H1 (cell line): ENCODE results near the gene OXNAD1. TPM values are rescaled to one million over a fixed set of nuclear protein-coding genes. Genes with fewer than 3 reads are reported as not detected.

Source experiments
- CTCF ChIA-PET: fragments of 300-600 bp; sonication (Branson Sonifier 250); formaldehyde crosslinking; loops from one replicate; lab custom pipeline; 2021; ENCODE audit not compliant: partially characterized antibody; lab: Charles Lee
- POLR2A ChIA-PET: fragments of 300-600 bp; sonication (Branson Sonifier 250); formaldehyde crosslinking; loops from one replicate; lab custom pipeline; 2021; ENCODE audit warnings: inconsistent platforms; ENCODE audit not compliant: partially characterized antibody; lab: Charles Lee
- DNase-seq, 2 experiments: peaks; one replicate each; pipeline versions ENCODE4 v3.0.0 to v3.0.0-alpha.2; 2010 to 2022; ENCODE audit warnings: low spot score in 2 of 2, low read depth in 1 of 2, mixed read lengths in 1 of 2
- FAIRE-seq: peaks from 2 replicates; lab custom pipeline; 2011; peaks lifted over from hg19 to GRCh38; lab: Jason Lieb, UNC
- H2AFZ ChIP-seq: 2 replicates; pipeline ENCODE4 v1.8.1; 2012; ENCODE audit warnings: low read length, inconsistent platforms
- H2AK5ac ChIP-seq: 2 replicates; pipeline ENCODE4 v1.6.1; 2013; ENCODE audit warnings: low read depth, low read length
- H2BK120ac ChIP-seq: replicated peaks from 2 replicates; pipeline ENCODE3; 2013; ENCODE audit warnings: low read depth, low read length, inconsistent platforms
- H2BK12ac ChIP-seq: 2 replicates; pipeline ENCODE4 v1.6.1; 2013; ENCODE audit warnings: low read depth, low read length
- H2BK15ac ChIP-seq: 2 replicates; pipeline ENCODE4 v1.6.1; 2013; ENCODE audit warnings: low read length
- H2BK20ac ChIP-seq: 2 replicates; pipeline ENCODE4 v1.6.1; 2013; ENCODE audit warnings: low read length
- H2BK5ac ChIP-seq: 2 replicates; pipeline ENCODE4 v1.6.1; 2013; ENCODE audit warnings: low read depth, low read length
- H3K14ac ChIP-seq: 2 replicates; pipeline ENCODE4 v1.6.1; 2013; ENCODE audit warnings: inconsistent platforms; ENCODE audit not compliant: insufficient read length
- H3K18ac ChIP-seq: 2 replicates; pipeline ENCODE4 v1.6.1; 2013; ENCODE audit warnings: low read length; ENCODE audit errors: extremely low read depth
- H3K23ac ChIP-seq: 2 replicates; pipeline ENCODE4 v1.6.1; 2013; ENCODE audit warnings: inconsistent platforms; ENCODE audit not compliant: insufficient read length
- H3K23me2 ChIP-seq: 2 replicates; pipeline ENCODE4 v1.6.1; 2013; ENCODE audit warnings: low read depth, low read length
- H3K27ac ChIP-seq: 2 replicates; pipeline ENCODE4 v1.6.1; 2011; ENCODE audit warnings: low read depth, low read length, inconsistent platforms
- H3K27me3 ChIP-seq, 4 experiments: replicated peaks in 1 of 4; 1 replicate in 1 of 4; 2 replicates in 3 of 4; pipeline versions ENCODE4 v1.6.1 to v1.8.1; 2011 to 2013; ENCODE audit warnings: low read length in 3 of 4, mild to moderate bottlenecking in 3 of 4, inconsistent platforms in 2 of 4, mixed read lengths in 2 of 4, moderate library complexity in 1 of 4; ENCODE audit not compliant: control insufficient read depth in 3 of 4, insufficient read depth in 3 of 4; ENCODE audit errors: extremely low read depth in 1 of 4
- H3K36me3 ChIP-seq, 4 experiments: 2 replicates each; pipeline versions ENCODE4 v1.6.1 to v1.8.1; 2011 to 2013; ENCODE audit warnings: mild to moderate bottlenecking in 4 of 4, low read length in 3 of 4, moderate library complexity in 2 of 4, control low read depth in 1 of 4, inconsistent platforms in 1 of 4; ENCODE audit not compliant: insufficient read depth in 4 of 4, control insufficient read depth in 2 of 4
- H3K4ac ChIP-seq: replicated peaks from 2 replicates; pipeline ENCODE3; 2013; ENCODE audit warnings: low read length, low read depth, mixed read lengths, inconsistent platforms; ENCODE audit not compliant: insufficient read length
- H3K4me1 ChIP-seq, 4 experiments: replicated peaks in 1 of 4; 1 replicate in 1 of 4; 2 replicates in 3 of 4; pipeline versions ENCODE4 v1.6.1 to v1.8.1; 2011 to 2013; ENCODE audit warnings: low read length in 3 of 4, inconsistent platforms in 2 of 4, mixed read lengths in 1 of 4; ENCODE audit not compliant: insufficient read depth in 4 of 4, control insufficient read depth in 3 of 4
- H3K4me2 ChIP-seq, 2 experiments: 2 replicates each; pipeline versions ENCODE4 v1.6.1 to v1.8.1; 2011 to 2013; ENCODE audit warnings: low read depth in 2 of 2, low read length in 2 of 2, control low read depth in 1 of 2, inconsistent platforms in 1 of 2, mild to moderate bottlenecking in 1 of 2; ENCODE audit not compliant: insufficient read depth in 1 of 2
- H3K4me3 ChIP-seq, 4 experiments: fragments of 200-600, 300-600 bp in 1 of 4; sonication (generic), shearing (Covaris generic), sonication (Bioruptor Twin) in 1 of 4; 2 replicates each; pipeline versions ENCODE4 v1.5.1 to v1.8.1; 2011 to 2016; ENCODE audit warnings: low read length in 4 of 4, low read depth in 3 of 4, control low read depth in 2 of 4, inconsistent platforms in 2 of 4, mild to moderate bottlenecking in 2 of 4, mixed read lengths in 1 of 4, moderate library complexity in 1 of 4; ENCODE audit not compliant: insufficient read depth in 2 of 4; ENCODE audit errors: extremely low read depth in 1 of 4
- H3K56ac ChIP-seq: replicated peaks from 2 replicates; pipeline ENCODE3; 2013; ENCODE audit warnings: low read depth, mild to moderate bottlenecking, mixed read lengths, low read length, inconsistent platforms; ENCODE audit not compliant: insufficient read length
- H3K79me1 ChIP-seq: 2 replicates; pipeline ENCODE4 v1.6.1; 2013; ENCODE audit warnings: low read depth, low read length, control low read depth
- H3K79me2 ChIP-seq, 2 experiments: 2 replicates each; pipeline versions ENCODE4 v1.6.1 to v1.8.1; 2012 to 2013; ENCODE audit warnings: low read length in 2 of 2, mild to moderate bottlenecking in 2 of 2, inconsistent platforms in 1 of 2; ENCODE audit not compliant: insufficient read depth in 2 of 2, control insufficient read depth in 1 of 2
- H3K9ac ChIP-seq, 4 experiments: replicated peaks in 1 of 4; 1 replicate in 1 of 4; 2 replicates in 3 of 4; pipeline versions ENCODE4 v1.6.1 to v1.8.1; 2011 to 2013; ENCODE audit warnings: low read depth in 3 of 4, low read length in 3 of 4, control low read depth in 2 of 4, mild to moderate bottlenecking in 2 of 4, moderate library complexity in 2 of 4, inconsistent platforms in 1 of 4; ENCODE audit errors: extremely low read depth in 1 of 4
- H3K9me3 ChIP-seq, 2 experiments: 2 replicates each; pipeline versions ENCODE4 v1.6.1 to v1.8.1; 2012 to 2013; ENCODE audit warnings: mild to moderate bottlenecking in 2 of 2, moderate library complexity in 2 of 2, control low read depth in 1 of 2, inconsistent platforms in 1 of 2, low read depth in 1 of 2, low read length in 1 of 2, mixed read lengths in 1 of 2; ENCODE audit not compliant: insufficient read depth in 2 of 2
- H4K20me1 ChIP-seq, 2 experiments: replicated peaks in 1 of 2; 2 replicates each; pipeline versions ENCODE3 to v1.8.1; 2011 to 2013; ENCODE audit warnings: inconsistent platforms in 2 of 2, low read length in 2 of 2, mild to moderate bottlenecking in 1 of 2; ENCODE audit not compliant: insufficient read depth in 2 of 2, control insufficient read depth in 1 of 2
- H4K5ac ChIP-seq: 2 replicates; pipeline ENCODE4 v1.6.1; 2013; ENCODE audit warnings: low read length, low read depth, mixed read lengths, inconsistent platforms; ENCODE audit not compliant: insufficient read length
- H4K8ac ChIP-seq: 2 replicates; pipeline ENCODE4 v1.8.0; 2013; ENCODE audit warnings: mild to moderate bottlenecking, moderate library complexity, low read length, inconsistent platforms; ENCODE audit not compliant: insufficient read depth; ENCODE audit errors: extremely low read depth
- H4K91ac ChIP-seq: replicated peaks from 2 replicates; pipeline ENCODE3; 2013; ENCODE audit warnings: low read length, mixed read lengths, inconsistent platforms; ENCODE audit not compliant: insufficient read length
- BRCA1 ChIP-seq: IDR thresholded peaks from 2 replicates; pipeline ENCODE4 v1.6.1; 2012; ENCODE audit warnings: low read depth, low read length, improper control_type of control experiment
- EGR1 ChIP-seq: IDR thresholded peaks from 2 replicates; pipeline ENCODE4 v1.6.1; 2011; ENCODE audit warnings: low read depth, low read length, borderline replicate concordance
- EP300 ChIP-seq, 2 experiments: IDR thresholded peaks; 1 replicate in 1 of 2; 2 replicates in 1 of 2; pipeline ENCODE4 v1.6.1; 2011 to 2012; ENCODE audit warnings: low read depth in 2 of 2, low read length in 2 of 2, mild to moderate bottlenecking in 2 of 2, borderline replicate concordance in 1 of 2, inconsistent platforms in 1 of 2, moderate library complexity in 1 of 2
- GABPA ChIP-seq: IDR thresholded peaks from 2 replicates; pipeline ENCODE4 v1.6.1; 2011; ENCODE audit warnings: mild to moderate bottlenecking, low read length, moderate library complexity, borderline replicate concordance; ENCODE audit not compliant: insufficient read depth
- MAFK ChIP-seq: IDR thresholded peaks from 2 replicates; pipeline ENCODE4 v1.6.1; 2012; ENCODE audit warnings: low read depth, mild to moderate bottlenecking, improper control_type of control experiment, low read length
- POU5F1 ChIP-seq: IDR thresholded peaks from 2 replicates; pipeline ENCODE4 v1.6.1; 2011; ENCODE audit warnings: low read depth, mild to moderate bottlenecking, low read length, moderate library complexity
- RAD21 ChIP-seq, 2 experiments: IDR thresholded peaks in 1 of 2; conservative IDR thresholded peaks in 1 of 2; 2 replicates each; pipeline ENCODE4 v1.6.1; 2011; ENCODE audit warnings: low read depth in 2 of 2, low read length in 2 of 2, improper control_type of control experiment in 1 of 2, inconsistent platforms in 1 of 2, mild to moderate bottlenecking in 1 of 2, moderate library complexity in 1 of 2
- RXRA ChIP-seq: IDR thresholded peaks from 2 replicates; pipeline ENCODE4 v1.6.1; 2011; ENCODE audit warnings: low read depth, mild to moderate bottlenecking, low read length, moderate library complexity; ENCODE audit not compliant: insufficient read depth
- SAP30 ChIP-seq: fragments of 300-600 bp; sonication (generic); IDR thresholded peaks from 2 replicates; pipeline ENCODE4 v1.7.1; 2012; ENCODE audit warnings: low read length, moderate library complexity, mild to moderate bottlenecking, inconsistent platforms; ENCODE audit not compliant: insufficient read depth, insufficient replicate concordance
- TBP ChIP-seq: IDR thresholded peaks from 2 replicates; pipeline ENCODE4 v1.6.1; 2011; ENCODE audit warnings: low read depth, low read length, improper control_type of control experiment
- USF2 ChIP-seq: IDR thresholded peaks from 2 replicates; pipeline ENCODE4 v1.6.1; 2011; ENCODE audit warnings: low read length, improper control_type of control experiment
- ZNF274 ChIP-seq: IDR thresholded peaks from 2 replicates; pipeline ENCODE4 v1.7.0; 2012; ENCODE audit warnings: low read length, borderline replicate concordance; ENCODE audit errors: extremely low read depth
- WGBS, 2 experiments: shearing (Covaris generic) in 1 of 2; methylation state at CpG; one replicate each; pipeline versions ENCODE4 v1.1.6 to v1.1.7; 2013 to 2015; ENCODE audit warnings: low lambda C conversion rate in 2 of 2, mixed read lengths in 2 of 2, inconsistent platforms in 1 of 2, low coverage in 1 of 2, missing lambda C conversion rate in 1 of 2; ENCODE audit not compliant: insufficient replicate concordance in 2 of 2, insufficient coverage in 1 of 2, insufficient read length in 1 of 2; ENCODE audit errors: extremely low coverage in 1 of 2, missing lambda C conversion rate in 1 of 2; 5-methylcytosine and 5-hydroxymethylcytosine counted together
- polyA plus RNA-seq, 7 experiments: library from polyadenylated mRNA; depleted of rRNA in 3 of 7; stranded (reverse) in 5 of 7; unstranded in 2 of 7; fragments of >200 nt in 5 of 7; fragments of 200-250 nt in 2 of 7; gene quantifications; 1 replicate in 5 of 7; 2 replicates in 1 of 7; 4 replicates in 1 of 7; pipeline versions ENCODE4 v1.2.1 to v1.2.3, GENCODE V29; 2011 to 2013; ENCODE audit warnings: missing spikeins in 2 of 7, mixed read lengths in 2 of 7
- total RNA-seq: library from RNA; stranded (reverse); fragmentation: NEBNext Ultra II Directional; extraction: Animal tissue kit (Norgen Biotek cat#: 25700); gene quantifications from 2 replicates; pipeline ENCODE4 v1.2.1, GENCODE V29; 2021

Gene OXNAD1
- total and polyA plus RNA-seq, 2 of the 8 experiments (the other 6 are each of a cell fraction or from before 2014, with no cell fraction given) = 14.9 to 24.8 TPM

GRCh38 chr3:16262174-16262573 is 2.8 kb upstream of the OXNAD1 start:
- Histone ChIP-seq H2BK5ac (no peak overlapping the region), H4K91ac (no peak overlapping the region), H3K14ac (no peak overlapping the region), H3K9ac (no peak overlapping the region), H3K9me3 (no peaks in the 10 kb centered on the region), H3K18ac (no peak overlapping the region), H4K20me1 (peaks cover 0 to 4% of the 10 kb centered on the region in 2 experiments), H2BK20ac (no peak overlapping the region), H3K27ac (no peak overlapping the region), H3K4me1 (peaks cover 0 to 8% (median 1%) of the 10 kb centered on the region in 4 experiments; a peak in 4 of 7 replicates), H3K56ac (no peak overlapping the region), H2BK12ac (no peak overlapping the region), H3K23me2 (peaks cover 6% of the 10 kb centered on the region), H2BK15ac (no peak overlapping the region), H2AFZ (no peak overlapping the region), H3K27me3 (no peaks in the 10 kb centered on the region), H2BK120ac (no peak overlapping the region), H4K5ac (no peak overlapping the region), H3K4ac (no peak overlapping the region), H3K36me3 (peaks cover 0 to 13% (median 3%) of the 10 kb centered on the region in 4 experiments; a peak in 5 of 8 replicates), H3K23ac (no peak overlapping the region), H4K8ac (no peak overlapping the region), H3K79me1 (peaks cover 11% of the 10 kb centered on the region), H3K4me3 (no peak overlapping the region), H3K4me2 (no peak overlapping the region), H2AK5ac (no peak overlapping the region), H3K79me2 (peaks cover 16 to 57% of the 10 kb centered on the region in 2 experiments)
- no peak for FAIRE-seq
- CTCF ChIA-PET = interaction anchor here (0.7 kb wide), 1 partner anchor 14 kb away, joined by 4 read pairs; no protein-coding TSS in a partner anchor
- POLR2A ChIA-PET = no interaction called here
- no peak for DNase-seq
- WGBS, 2 experiments = 78% methylated on average over 4 of the region's 4 CpGs; no CpG with 5 or more reads in 1 of the 2 experiments
- TF ChIP-seq POU5F1 (no peak), SAP30 (no peak), GABPA (no peak), MAFK (no peak), RXRA (no peak), USF2 (no peak), ZNF274 (no peak), BRCA1 (no peak), EP300 (IDR thresholded peaks at IDR 0.05; ENCODE audit: borderline replicate concordance in 1 of 2, low read depth in 2 of 2, low read length in 2 of 2) (no peak), RAD21 (IDR thresholded peaks at IDR 0.05 in 1 of 2, conservative IDR thresholded peaks at IDR 0.05 in 1 of 2; ENCODE audit: low read depth in 2 of 2, low read length in 2 of 2) (no peak), EGR1 (no peak), TBP (no peak)
